Erythroblast (primary cell): Measurements from ENCODE around the gene PCSK1N.
A peak's percentile ranks its signal among the peaks of the same experiment; 100 is the strongest.

Experiments used
- DNase-seq, 2 experiments: peaks; one replicate each; lab custom pipeline; 2025; lab: John Stamatoyannopoulos, UW
- GATA1 ChIP-seq: IDR thresholded peaks from 2 replicates; pipeline ENCODE4 v1.6.1; 2011; ENCODE audit warnings: low read depth, mild to moderate bottlenecking, control low read depth, low read length, moderate library complexity
- POLR2A ChIP-seq: IDR thresholded peaks from 2 replicates; pipeline ENCODE4 v1.6.1; 2011; ENCODE audit warnings: mild to moderate bottlenecking, low read length

Gene PCSK1N

DNA sequence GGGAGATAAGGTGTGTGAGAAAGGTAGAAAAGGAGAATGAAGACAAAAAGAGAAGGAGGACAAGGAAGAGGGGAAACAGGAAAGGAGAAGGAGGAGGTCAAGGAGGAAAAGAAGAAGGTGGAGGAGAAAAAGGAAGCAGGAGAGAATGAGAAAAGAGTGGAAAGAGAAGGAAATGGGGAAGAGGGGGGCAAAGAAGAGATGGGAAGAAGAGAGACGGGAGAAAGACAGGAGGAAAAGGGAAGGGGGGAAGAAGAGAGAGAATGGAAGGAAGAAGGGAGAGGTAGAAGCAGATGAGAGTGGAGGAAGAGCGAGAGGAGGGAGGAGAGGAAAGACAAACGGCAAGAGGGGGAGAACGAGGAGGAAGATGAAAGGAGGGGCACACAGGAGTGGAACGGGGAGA, 44.9 kb downstream of the PCSK1N start:
- no peak for DNase-seq
- no peak for TF ChIP-seq POLR2A
- no peak for TF ChIP-seq GATA1

DNA sequence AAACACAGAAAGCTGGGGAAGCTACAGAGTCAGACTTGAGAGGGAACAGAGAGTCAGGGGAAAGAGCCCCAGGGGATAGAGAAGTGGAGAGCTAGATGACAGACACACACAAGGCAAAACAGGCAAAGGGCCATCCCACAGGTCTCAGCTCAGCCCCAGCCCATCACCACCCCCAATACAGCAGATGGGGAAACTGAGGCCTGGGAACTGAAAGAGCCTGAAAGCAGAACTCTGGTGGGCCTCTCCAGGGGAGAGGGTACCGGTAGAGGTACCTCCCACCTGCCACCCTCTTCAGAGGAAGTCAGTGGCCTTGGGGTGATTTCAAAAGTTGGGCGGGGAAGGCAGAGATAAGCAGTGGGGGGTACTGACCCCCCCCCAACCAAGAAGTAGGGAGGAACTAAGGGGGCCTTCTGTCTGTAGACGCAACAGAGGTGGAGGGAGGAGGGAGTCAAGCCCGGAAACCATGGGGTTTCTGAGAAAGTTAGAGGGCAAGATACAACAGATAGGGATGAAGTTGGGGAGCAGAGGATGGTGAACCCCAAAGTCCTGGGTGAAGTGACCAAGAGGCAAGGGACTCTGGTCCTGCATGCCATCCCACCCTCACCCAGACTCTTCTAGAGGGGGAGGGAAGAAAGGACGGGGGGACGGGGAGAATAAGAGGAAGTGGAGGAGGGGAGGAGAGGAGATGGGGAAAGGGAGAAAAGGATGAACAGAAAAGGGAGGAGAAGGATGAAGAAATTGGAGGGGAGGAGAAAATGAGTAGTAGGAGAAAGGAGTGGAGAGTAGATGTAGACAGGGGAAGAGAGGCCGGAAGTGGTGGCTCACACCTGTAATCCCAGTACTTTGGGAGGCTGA, 45.8 kb downstream of the PCSK1N start:
- TF ChIP-seq GATA1 = no peak
- TF ChIP-seq POLR2A = peak; percentile 48
- peak; percentile 61 to 71 for DNase-seq

DNA sequence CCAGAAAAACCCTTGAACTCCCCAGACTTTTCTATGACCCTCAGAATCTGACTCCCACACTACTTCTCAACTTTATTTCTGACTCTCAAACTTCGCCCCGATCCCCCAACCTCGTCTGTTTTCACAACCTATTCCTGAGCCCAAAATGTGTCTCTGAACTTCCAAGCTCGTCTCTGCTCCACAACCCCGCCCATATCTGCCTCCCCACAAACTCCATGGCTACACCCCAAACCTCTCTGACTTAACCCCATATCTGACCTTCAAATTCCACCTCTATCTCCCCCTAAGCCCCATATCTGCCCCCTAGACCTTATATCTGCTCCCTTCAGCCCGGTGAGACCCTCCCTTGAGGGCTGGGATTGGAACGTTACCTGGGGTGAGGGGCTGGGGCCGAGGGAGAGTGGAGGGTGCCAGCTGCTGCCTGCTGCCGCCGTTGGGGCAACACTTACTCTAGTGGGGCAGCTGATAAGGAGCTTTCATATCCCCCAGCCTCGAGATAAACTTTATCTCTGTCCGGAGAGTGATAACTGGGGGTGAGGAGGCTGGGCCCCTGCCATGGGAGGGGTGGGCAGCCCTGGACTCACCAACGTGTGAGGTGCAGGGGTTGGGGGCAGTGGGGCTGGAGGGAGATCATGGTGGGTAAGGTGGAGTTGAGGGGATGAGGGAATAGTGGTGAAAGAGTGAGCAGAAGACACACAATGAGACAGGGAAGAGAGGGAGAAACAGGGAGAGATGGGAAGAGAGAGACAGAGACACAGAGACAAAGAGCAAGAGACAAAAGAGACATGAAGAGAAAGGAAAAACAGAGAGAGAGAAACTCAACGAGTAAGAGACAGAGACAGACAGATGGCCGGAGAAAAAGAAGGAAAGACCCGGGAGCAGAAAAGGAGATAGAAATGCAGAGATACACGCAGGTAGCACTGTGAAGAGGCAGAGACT, 47.6 kb downstream of the PCSK1N start:
- no peak for TF ChIP-seq GATA1
- TF ChIP-seq POLR2A = no peak
- DNase-seq = peak; percentile 61 to 68

DNA sequence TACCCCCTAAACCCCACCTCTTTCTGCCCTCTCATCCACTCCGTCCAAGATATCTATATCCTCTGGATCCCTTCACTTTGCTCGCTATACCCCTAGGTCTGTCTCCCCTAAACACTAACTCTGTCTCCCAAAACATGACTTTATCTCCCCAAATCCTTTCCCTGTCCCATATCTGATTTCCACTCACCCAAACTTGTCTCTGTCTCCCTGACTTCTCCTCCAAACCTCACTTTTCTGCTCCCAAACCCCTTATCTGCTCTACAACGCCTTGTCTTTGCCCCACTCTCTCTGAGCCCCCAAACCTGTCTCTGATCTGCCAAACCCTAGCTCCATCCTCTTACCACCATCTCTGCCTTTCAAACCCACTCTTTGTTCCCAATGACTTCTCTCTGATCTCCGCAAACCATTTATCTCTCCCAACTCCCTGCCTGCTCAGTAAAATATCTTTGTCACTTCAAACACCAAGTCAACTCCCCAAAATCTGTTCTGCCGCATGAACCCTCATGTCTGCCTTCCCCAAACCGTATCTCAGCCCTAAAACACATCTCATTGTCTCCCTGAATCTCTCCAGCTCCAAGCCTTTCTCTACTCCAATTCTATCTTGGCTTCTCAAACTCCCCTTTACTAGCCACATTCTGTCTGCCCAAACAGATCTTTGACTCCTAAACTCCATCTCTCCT, 48.4 kb downstream of the PCSK1N start:
- TF ChIP-seq POLR2A (peak; percentile 6), GATA1 (no peak)
- DNase-seq = peak in 1 of 2 experiments; percentile 48

DNA sequence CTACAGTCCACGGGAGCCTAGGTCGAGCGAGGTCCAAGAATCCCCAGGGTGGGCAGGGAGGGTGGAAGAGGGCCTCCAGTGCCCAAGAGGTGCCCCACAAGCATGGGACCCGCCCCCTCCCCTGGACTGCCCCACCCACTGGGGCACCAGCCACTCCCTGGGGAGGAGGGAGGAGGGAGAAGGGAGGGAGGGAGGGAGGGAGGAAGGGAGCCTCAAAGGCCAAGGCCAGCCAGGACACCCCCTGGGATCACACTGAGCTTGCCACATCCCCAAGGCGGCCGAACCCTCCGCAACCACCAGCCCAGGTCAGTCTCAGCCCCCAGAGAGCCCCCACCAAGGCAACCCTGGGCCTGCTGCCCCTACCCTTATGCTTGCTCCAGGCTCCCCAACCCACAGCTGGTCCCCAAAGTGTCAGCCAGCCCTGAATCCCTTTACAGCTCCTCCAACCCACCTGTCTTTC, 49.0 kb downstream of the PCSK1N start, which contains the start of gene GATA1:
Gene GATA1, plus strand, starts transcription at position 250 of the 460 bp plus-strand sequence. CDS start 4,520 bp downstream, outside the sequence.
- no peak for TF ChIP-seq GATA1
- TF ChIP-seq POLR2A = peak; percentile 72
- DNase-seq = peak; percentile 79 to 80

DNA sequence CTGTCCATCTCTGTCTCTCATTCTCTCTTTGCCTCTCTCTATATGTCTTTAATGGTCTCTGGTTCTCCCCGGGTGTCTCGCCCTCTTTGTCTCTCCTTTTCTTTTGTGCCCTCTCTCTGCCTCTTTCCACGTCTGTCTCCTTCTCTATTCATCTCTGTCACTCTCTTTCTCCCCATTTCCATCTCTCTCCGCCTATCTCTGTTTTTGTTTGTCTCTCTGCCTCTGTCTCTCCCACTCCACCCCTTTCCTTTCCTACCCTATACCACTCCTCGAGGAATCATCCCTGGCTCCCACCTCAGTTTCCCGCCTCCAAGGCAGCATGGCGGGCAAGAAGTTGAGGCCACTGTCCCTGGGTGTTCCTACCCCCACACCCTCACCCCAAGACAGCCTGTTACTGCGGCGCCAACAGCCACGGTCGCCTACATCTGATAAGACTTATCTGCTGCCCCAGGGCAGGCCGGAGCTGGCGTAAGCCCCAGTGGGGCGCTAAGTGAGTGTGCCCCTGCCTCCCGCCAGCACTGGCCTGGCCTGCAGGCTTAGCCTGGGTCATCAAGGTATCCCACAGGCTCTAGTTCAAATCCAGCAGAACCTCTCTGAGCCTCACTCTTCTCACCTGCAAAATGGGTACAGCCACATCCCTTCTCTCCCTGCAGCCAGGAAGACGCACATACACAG, 49.7 kb downstream of the PCSK1N start:
- DNase-seq = peak; percentile 88 to 95
- TF ChIP-seq GATA1 (peak; percentile 81), POLR2A (peak; percentile 59)

DNA sequence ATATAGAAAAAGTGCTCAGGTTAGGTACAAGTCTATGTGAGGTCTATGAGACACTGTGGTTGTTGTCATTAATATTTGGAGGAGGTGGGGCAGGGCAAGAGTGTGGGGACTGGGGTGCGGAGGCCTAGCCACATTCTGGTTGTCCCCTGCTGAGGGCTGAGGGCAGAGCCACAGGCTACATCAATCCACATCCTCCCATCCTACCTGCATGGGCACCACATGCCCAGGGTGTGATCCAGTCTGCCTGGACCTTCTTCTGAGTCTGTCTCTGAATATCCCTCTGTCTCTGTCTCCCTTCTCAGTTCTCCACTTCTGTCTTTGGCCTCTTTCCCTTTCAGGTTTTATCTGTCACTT, 50.2 kb downstream of the PCSK1N start:
- DNase-seq = no peak
- TF ChIP-seq GATA1 (no peak), POLR2A (no peak)

DNA sequence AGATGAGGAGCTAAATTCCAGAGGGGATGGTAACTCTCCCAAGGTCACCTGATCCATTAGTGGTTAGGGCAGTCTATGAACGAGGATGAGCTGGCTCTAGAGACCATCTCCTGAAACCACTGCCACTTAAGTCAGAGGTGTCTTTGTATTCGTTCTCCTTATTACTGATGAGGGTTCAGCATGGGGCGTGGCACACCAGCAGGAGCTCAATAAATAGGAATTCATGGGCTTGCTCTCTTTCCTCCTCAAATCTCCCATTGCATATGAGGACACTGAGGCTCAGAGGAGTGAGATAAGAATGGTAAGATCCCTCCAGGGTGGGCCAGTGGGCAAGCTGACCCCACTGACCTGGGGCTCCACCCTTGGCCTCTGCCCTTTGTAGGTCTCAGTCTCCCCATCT, 50.7 kb downstream of the PCSK1N start:
- TF ChIP-seq POLR2A (no peak), GATA1 (no peak)
- DNase-seq = peak in 1 of 2 experiments; percentile 36

DNA sequence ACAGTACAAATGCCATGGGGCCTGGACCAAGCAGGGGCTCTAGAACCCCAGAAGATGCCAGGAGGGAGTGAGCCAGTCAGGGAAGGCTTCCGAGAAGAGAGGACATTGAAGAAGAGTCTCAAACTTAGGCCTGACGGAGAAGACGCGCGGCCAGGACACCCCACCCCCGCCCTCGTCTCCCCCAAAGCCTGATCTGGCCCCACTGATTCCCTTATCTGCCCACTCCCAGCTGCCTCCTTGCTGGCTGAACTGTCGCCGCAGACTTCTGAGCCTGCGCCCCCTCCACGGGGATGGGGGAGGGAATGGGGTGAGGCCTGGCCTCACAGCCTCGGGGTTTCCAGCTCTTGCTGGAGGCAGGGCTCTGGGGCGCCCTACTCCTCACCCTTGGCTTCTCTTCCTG, 52.6 kb downstream of the PCSK1N start:
- peak; percentile 95 to 97 for DNase-seq
- TF ChIP-seq GATA1 = peak; percentile 79
- no peak for TF ChIP-seq POLR2A

DNA sequence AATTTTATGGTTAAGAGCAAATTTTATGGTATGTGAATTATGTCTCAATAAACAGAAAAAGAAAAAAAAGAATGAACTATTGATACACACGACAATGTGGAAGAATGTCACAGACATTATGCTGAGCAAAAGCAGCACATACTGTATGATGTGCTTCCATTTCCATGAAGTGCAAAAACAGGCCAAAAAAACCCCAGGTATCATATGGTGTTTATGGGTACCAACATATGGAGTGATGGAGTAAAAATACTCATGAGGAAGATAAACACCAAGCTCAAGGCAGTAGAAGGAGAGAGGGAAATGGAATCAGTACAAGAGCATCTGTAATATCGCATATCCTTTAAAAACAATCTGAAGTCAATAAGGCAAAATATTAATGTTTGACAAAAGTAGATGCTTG, 53.2 kb downstream of the PCSK1N start:
- TF ChIP-seq GATA1 (no peak), POLR2A (no peak)
- no peak for DNase-seq

DNA sequence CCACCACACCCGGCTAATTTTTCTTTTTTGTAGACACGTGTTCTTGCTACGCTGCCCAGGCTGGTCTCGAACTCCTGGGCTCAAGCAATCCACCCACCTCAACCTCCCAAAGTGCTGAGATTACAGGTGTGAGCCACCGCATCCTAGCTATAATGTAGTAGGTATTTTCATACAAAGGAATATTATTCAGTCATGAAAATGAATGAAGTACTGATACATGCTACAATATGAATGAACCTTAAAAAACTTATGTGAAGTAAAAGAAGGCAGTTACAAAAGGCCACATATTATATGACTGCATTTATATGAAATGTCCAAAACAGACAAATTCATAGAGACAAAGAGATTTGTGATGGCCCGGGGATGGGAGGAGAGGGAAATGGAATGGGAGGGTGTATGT, 53.7 kb downstream of the PCSK1N start:
- TF ChIP-seq GATA1 (no peak), POLR2A (no peak)
- DNase-seq = no peak
